ENCODE measurements around the gene ONECUT3. TPM values are rescaled to one million over a fixed set of nuclear protein-coding genes. Genes with fewer than 3 reads are reported as not detected.

Gene ONECUT3
- polyA plus RNA-seq, 1 donor = not detected

Other genes with a start within 250 kb of the ONECUT3 start
- gene ADAMTSL5, start 240.5 kb upstream of the ONECUT3 start, polyA plus RNA-seq (ENCODE audit: insufficient read length) = 17.0 TPM
- 0.30 TPM for gene PLK5, start 229.4 kb upstream of the ONECUT3 start, polyA plus RNA-seq (ENCODE audit: insufficient read length)
- 30.4 TPM for gene MEX3D, start 185.2 kb upstream of the ONECUT3 start, polyA plus RNA-seq (ENCODE audit: insufficient read length)
- 67.1 TPM for gene MBD3, start 160.6 kb upstream of the ONECUT3 start, polyA plus RNA-seq (ENCODE audit: insufficient read length)
- gene UQCR11, start 148.0 kb upstream of the ONECUT3 start, polyA plus RNA-seq (ENCODE audit: insufficient read length) = 137 TPM
- 145 TPM for gene TCF3, start 100.9 kb upstream of the ONECUT3 start, polyA plus RNA-seq (ENCODE audit: insufficient read length)
- gene ATP8B3, start 58.8 kb downstream of the ONECUT3 start, polyA plus RNA-seq (ENCODE audit: insufficient read length) = 1.1 TPM
- 24.2 TPM for gene REXO1, start 95.0 kb downstream of the ONECUT3 start, polyA plus RNA-seq (ENCODE audit: insufficient read length)
- 13.6 TPM for gene KLF16, start 110.1 kb downstream of the ONECUT3 start, polyA plus RNA-seq (ENCODE audit: insufficient read length)
- gene ABHD17A, start 132.0 kb downstream of the ONECUT3 start, polyA plus RNA-seq (ENCODE audit: insufficient read length) = 64.8 TPM
- gene ADAT3, start 151.9 kb downstream of the ONECUT3 start, polyA plus RNA-seq (ENCODE audit: insufficient read length) = 2.8 TPM
- 32.5 TPM for gene SCAMP4, start 151.9 kb downstream of the ONECUT3 start, polyA plus RNA-seq (ENCODE audit: insufficient read length)
- gene CSNK1G2, start 187.7 kb downstream of the ONECUT3 start, polyA plus RNA-seq (ENCODE audit: insufficient read length) = 42.8 TPM